HG03039 (cell line): ENCODE data around the gene YPEL4.
A peak's percentile ranks its signal among the peaks of the same experiment; 100 is the strongest.

ENCODE experiments used
- ATAC-seq: cut with Tn5 transposase; IDR thresholded peaks from one replicate; pipeline ENCODE4 v1.9.1; 2021; ENCODE audit warnings: mild to moderate bottlenecking, moderate library complexity; ENCODE audit not compliant: unreplicated experiment

The YPEL4 gene

DNA sequence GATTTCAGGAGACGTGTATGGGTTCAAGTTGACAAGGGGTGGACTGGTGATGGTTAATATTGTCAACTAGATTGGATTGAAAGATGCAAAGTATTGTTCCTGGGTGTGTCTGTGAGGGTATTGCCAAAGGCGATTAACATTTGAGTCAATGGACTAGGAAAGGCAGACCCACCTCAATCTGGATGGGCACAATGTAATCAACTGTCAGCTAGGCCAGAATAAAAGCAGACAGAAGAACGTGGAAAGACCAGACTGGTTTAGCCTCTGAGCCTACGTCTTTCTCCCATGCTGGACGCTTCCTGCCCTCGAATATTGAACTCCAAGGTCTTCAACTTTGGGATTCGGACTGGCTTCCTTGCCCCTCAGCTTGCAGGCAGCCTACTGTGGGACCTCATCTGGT lies 1.7 kb upstream of the YPEL4 start:
- no peak for ATAC-seq

DNA sequence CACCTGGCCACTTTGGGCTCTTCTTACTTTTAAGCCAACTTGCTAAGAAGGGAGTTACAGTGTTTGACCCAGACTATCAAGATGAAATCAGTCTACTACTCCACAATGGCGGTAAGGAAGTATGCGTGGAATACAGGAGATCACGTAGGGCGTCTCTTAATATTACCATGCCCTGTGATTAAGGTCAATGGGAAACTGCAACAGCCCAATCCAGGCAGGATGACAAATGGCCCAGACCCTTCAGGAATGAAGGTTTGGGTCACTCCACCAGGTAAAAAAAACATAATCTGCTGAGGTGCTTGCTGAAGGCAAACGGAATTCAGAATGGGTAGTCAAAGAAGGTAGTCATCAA lies 1.0 kb upstream of the YPEL4 start:
- no peak for ATAC-seq

- ATAC-seq = no peak
These were observed 644 bp downstream of the YPEL4 start for GRCh38 chr11:57648801-57649735.

- ATAC-seq = no peak
These were observed 1.5 kb downstream of the YPEL4 start for GRCh38 chr11:57647960-57648800.

- ATAC-seq = no peak
These were observed 2.3 kb downstream of the YPEL4 start for GRCh38 chr11:57647372-57647771.

GRCh38 chr11:57646799-57647303 lies 2.9 kb downstream of the YPEL4 start:
- no peak for ATAC-seq

- ATAC-seq = no peak
These were observed 3.4 kb downstream of the YPEL4 start for GRCh38 chr11:57646194-57646798.

DNA sequence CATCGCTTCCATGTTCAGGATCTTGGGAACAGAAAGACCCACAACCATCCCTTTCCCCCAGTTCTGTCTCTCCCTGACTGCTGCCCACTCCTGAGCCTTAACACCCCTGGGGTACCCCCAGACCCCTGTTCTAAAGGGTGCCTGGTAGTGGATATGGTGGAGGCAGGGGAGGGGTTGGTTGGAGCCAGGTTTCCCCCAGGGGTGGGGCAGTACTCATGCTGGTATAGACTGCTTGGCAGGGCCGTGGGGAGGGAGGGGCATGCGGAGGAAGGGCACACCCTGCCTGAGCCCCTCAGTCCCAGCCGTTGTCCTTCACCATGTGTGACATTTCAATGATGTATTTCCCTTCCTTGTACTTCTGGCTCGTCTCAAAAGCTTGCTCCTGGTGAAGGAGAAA lies 4.0 kb downstream of the YPEL4 start:
- no peak for ATAC-seq

- ATAC-seq = peak; percentile 45
These were observed 4.7 kb downstream of the YPEL4 start for GRCh38 chr11:57644748-57645688.

GRCh38 chr11:57643802-57644201 lies 5.9 kb downstream of the YPEL4 start:
- no peak for ATAC-seq

DNA sequence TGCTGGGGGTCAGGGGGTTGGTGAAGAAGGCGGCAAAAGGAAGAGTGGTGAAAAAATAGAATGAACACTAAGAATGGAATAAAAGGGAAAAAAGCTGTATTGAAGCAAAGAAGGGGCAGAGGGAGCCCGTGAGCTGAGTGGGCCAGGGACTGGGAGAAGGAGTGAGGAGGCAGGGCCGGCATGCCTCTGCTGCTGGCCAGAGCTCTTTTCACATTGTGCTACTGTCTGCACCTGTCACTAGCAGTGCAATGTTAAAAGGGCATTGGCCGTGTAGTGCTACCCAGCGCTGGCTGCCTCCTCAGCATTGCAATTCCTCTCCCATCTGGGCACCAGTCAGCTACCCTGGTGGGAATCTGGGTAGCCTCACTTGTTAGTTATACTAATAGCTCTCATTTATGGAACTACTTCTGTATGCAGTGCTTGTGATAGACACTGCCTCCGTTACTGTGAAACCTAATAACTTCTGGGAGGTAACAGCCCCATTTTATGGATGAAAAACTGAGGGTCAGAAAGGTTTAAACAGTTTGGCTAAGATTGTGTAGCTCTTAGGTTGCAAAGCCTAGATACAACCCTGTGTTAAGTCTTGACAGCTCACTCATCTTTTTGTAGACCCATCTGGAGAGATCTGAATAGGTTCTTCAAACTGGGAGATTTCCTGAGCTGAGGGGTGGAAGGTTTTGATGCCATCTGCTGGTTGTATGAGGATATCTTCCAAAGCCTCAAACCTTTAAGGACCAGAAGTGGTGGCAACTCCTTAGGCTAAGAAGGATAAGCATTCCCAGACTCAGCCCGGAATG lies 8.5 kb downstream of the YPEL4 start:
- no peak for ATAC-seq

GRCh38 chr11:57640068-57640800 lies 9.5 kb downstream of the YPEL4 start:
- ATAC-seq = no peak

- no peak for ATAC-seq
These were observed 10.2 kb downstream of the YPEL4 start for GRCh38 chr11:57639321-57640067.

DNA sequence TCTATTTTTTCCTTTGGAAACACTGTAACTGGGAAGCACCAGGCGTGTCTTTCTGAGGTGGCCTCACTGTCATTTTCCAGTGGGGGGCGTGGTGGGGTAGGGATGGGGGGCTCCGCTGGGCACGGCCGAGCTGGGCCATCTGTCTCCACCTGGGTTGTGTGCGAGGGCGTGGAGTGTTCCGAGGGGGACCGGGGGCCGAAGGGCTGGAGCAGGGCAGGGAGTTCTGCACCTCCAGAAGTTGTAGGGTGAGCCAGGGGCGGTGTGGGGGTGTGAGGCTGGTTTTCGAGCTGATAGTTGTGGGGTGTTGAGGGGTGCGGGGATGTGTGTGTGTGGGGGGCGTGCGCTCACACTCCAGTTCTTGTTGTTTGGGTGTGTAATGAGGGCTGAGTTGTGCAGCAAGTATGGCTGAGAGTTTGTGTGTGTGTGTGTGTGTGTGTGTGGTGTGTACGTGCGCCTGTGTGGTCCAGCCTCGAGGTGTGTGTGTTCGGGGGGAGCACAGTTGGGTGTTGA lies 10.8 kb downstream of the YPEL4 start:
- no peak for ATAC-seq

- ATAC-seq = no peak
These were observed 11.5 kb downstream of the YPEL4 start for GRCh38 chr11:57638005-57638781.

DNA sequence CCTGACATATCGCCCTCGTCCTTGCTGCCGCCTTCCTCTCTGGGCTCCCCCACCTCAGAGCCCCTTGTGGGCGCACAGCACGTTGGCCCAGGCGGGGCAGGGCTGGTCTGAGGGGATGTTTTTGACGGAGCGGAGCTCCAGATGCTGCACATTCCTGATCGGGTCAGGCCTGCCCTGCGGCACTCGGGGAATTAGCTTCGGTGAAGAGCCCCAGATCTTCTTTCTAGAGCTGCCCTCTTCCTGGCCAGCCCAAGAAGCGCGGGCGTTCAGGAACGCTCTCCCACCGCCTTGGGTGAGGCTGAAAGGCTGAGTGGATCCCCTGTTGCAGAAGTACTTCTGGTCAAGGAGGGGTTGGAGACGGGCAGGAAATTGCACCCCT lies 12.1 kb downstream of the YPEL4 start:
- no peak for ATAC-seq

GRCh38 chr11:57635246-57635645 lies 14.5 kb downstream of the YPEL4 start:
- ATAC-seq = no peak
